ENCODE measurements around the gene AKAP13.

DNA sequence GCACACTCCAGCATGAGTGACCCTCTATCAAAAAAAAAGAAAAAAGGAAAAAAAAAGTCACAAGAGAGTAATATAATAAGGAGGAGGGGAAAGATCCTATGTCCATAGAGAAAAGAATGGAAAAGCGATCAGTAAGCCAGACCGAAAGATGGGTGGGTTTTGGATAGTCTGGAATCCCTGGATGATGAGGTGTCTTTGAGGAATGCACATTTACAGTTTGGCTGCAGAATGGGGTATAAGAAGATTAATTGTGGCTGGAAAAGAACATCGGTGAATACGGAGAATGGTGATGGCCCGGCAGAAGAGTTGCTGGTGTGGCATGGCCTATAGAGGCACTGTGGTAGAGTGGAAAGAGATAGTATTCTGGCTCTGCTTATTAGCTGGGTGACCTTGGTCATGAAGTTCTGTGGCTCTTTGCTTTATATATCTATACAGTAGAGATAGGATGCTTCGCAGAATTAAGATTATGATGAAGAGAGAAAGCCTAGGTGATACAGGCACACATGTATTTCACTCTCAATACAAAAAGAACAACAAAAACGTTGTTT, 187.9 kb downstream of the AKAP13 start:
- no peak for TF ChIP-seq EP300 (IDR thresholded peaks at IDR 0.05; ENCODE audit: borderline replicate concordance in 1 of 2, low read depth in 2 of 2, low read length in 2 of 2)
- TF ChIP-seq RNF2 (IDR thresholded peaks at IDR 0.05; ENCODE audit: borderline replicate concordance, low read depth, low read length, missing control alignments, poor library complexity, severe bottlenecking) = no peak
- no peak for TF ChIP-seq SUZ12 (IDR thresholded peaks at IDR 0.05; ENCODE audit: low read length)
- TF ChIP-seq, protein P1, sequence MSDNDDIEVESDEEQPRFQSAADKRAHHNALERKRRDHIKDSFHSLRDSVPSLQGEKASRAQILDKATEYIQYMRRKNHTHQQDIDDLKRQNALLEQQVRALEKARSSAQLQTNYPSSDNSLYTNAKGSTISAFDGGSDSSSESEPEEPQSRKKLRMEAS (IDR thresholded peaks at IDR 0.05) = no peak

Data from H1 (cell line).